ENCODE measurements around the gene METTL22.

- TF ChIP-seq SRF (IDR thresholded peaks at IDR 0.05; ENCODE audit: low read depth in 2 of 2, low read length in 2 of 2) (no peak), EGR1 (IDR thresholded peaks at IDR 0.05; ENCODE audit: borderline replicate concordance in 1 of 2, low read depth in 2 of 2, low read length in 2 of 2) (no peak), HDGF (IDR thresholded peaks at IDR 0.05) (no peak), BACH1 (IDR thresholded peaks at IDR 0.05; ENCODE audit: borderline replicate concordance) (no peak), MAX (IDR thresholded peaks at IDR 0.05; ENCODE audit: low read depth, low read length) (no peak), LARP7 (IDR thresholded peaks at IDR 0.05) (no peak), MYC (IDR thresholded peaks at IDR 0.05; ENCODE audit: insufficient read depth, insufficient read length, insufficient replicate concordance, low read length, severe bottlenecking) (no peak), CTCF (IDR thresholded peaks at IDR 0.05 in 2 of 3, conservative IDR thresholded peaks at IDR 0.05 in 1 of 3; ENCODE audit: control insufficient read depth in 2 of 3, extremely low read depth in 1 of 3, insufficient read depth in 1 of 3, low read depth in 3 of 3, low read length in 3 of 3) (no peak), CEBPB (IDR thresholded peaks at IDR 0.05; ENCODE audit: borderline replicate concordance in 1 of 2, low read depth in 2 of 2, low read length in 2 of 2) (no peak), TAF1 (IDR thresholded peaks at IDR 0.05; ENCODE audit: borderline replicate concordance, low read depth, low read length) (no peak)
Measured at GRCh38 chr16:8686031-8686621, 64.6 kb downstream of the METTL22 start.

All from GM12878 (cell line).